GM12891 (cell line): ENCODE results near the gene ARID3C.

Source experiments
- POLR2A ChIP-seq: IDR thresholded peaks from 2 replicates; pipeline ENCODE4 v1.6.1; 2011; ENCODE audit warnings: low read depth, low read length, control low read depth
- TAF1 ChIP-seq: IDR thresholded peaks from 2 replicates; pipeline ENCODE4 v1.6.1; 2011; ENCODE audit warnings: low read depth, low read length, control low read depth

GRCh38 chr9:34644766-34645314 is 16.0 kb upstream of the ARID3C start:
- no peak for TF ChIP-seq POLR2A
- TF ChIP-seq TAF1 = no peak
